ENCODE data around the gene AGXT2.

Gene AGXT2

GRCh38 chr5:34970552-34970951 is 77.2 kb downstream of the AGXT2 start:
- TF ChIP-seq, protein P1, sequence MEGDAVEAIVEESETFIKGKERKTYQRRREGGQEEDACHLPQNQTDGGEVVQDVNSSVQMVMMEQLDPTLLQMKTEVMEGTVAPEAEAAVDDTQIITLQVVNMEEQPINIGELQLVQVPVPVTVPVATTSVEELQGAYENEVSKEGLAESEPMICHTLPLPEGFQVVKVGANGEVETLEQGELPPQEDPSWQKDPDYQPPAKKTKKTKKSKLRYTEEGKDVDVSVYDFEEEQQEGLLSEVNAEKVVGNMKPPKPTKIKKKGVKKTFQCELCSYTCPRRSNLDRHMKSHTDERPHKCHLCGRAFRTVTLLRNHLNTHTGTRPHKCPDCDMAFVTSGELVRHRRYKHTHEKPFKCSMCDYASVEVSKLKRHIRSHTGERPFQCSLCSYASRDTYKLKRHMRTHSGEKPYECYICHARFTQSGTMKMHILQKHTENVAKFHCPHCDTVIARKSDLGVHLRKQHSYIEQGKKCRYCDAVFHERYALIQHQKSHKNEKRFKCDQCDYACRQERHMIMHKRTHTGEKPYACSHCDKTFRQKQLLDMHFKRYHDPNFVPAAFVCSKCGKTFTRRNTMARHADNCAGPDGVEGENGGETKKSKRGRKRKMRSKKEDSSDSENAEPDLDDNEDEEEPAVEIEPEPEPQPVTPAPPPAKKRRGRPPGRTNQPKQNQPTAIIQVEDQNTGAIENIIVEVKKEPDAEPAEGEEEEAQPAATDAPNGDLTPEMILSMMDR (IDR thresholded peaks at IDR 0.05; ENCODE audit: control insufficient read depth, extremely low read depth, insufficient read depth), result no peak
- DNase-seq (ENCODE audit: low read depth), result no peak
- H3K4me3 ChIP-seq (ENCODE audit: low read depth, low read length), result no peak overlapping the region

GRCh38 chr5:34968258-34968657 is 79.5 kb downstream of the AGXT2 start:
- H3K4me3 ChIP-seq (ENCODE audit: low read depth, low read length), result no peak overlapping the region
- DNase-seq (ENCODE audit: low read depth), result no peak
- TF ChIP-seq, protein P1 (IDR thresholded peaks at IDR 0.05; ENCODE audit: control insufficient read depth, extremely low read depth, insufficient read depth), result no peak

- DNase-seq (ENCODE audit: low read depth), result no peak
- H3K4me3 ChIP-seq (ENCODE audit: low read depth, low read length), result no peak overlapping the region
- TF ChIP-seq, protein P1 (IDR thresholded peaks at IDR 0.05; ENCODE audit: control insufficient read depth, extremely low read depth, insufficient read depth), result no peak
Measured at GRCh38 chr5:34967540-34967939, 80.2 kb downstream of the AGXT2 start.

GRCh38 chr5:34959323-34959722 is 88.4 kb downstream of the AGXT2 start:
- H3K4me3 ChIP-seq (ENCODE audit: low read depth, low read length), result no peak overlapping the region
- TF ChIP-seq, protein P1 (IDR thresholded peaks at IDR 0.05; ENCODE audit: control insufficient read depth, extremely low read depth, insufficient read depth), result no peak
- no peak for DNase-seq (ENCODE audit: low read depth)

DNA sequence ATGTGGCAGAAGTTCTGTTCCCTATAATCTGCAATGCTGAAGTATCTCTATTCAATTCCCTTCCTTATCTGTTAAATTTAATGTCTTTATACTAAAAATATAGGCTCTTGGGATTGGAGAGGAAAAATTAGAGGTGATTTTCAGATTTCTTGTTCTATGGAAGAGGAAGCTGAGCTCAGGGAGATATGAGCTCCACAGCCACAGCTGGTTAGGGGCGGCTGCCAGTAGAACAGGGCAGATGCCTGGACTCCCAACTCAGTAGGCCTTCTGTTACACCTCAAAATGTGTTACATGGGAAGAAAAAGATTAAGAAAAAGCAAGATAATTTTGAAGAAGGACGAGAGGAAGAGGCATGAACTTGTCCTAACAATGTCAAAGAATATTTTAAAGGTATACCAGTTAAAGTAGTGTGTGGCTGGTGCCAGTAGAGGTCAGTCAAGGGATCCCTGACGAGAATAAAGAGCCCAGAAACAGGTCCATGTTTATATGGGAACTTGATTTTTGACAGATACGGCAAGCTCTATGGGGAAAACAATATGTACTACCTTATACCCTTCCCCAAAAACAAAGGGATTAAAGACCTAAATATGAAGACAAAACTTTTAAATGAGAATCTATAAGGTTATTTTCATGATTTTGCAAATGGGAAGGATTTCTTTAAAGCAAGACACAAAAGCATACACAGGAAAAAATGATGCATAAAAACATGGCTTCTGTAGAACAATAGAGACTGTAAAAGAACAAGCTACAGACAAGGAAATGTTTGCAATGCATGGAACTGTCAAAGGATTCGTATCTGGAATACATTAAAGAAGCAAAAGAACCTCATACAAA is 89.7 kb downstream of the AGXT2 start:
- DNase-seq (ENCODE audit: low read depth), result peak; percentile 8
- no peak overlapping the region for H3K4me3 ChIP-seq (ENCODE audit: low read depth, low read length)
- TF ChIP-seq, protein P1 (IDR thresholded peaks at IDR 0.05; ENCODE audit: control insufficient read depth, extremely low read depth, insufficient read depth), result peak; percentile 61

DNA sequence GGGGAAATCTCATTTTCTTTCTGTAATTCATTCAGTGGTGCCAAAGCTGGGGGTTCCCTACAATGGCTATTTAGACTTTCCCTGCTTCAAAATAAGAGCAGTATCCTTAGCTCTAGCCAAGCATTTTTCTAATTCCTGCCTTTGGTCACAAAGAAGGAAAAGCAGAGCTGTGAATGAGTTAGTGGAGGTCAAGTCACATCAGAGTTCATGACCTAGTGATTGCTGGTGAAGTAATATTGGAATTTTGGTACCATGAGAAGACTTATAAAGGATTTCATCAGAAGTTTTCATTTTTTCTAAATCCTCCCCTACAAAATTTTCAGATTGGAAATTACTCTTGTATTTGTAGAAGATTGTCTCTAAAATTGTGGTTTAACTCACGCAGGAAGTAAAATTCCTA is 90.4 kb downstream of the AGXT2 start:
- H3K4me3 ChIP-seq (ENCODE audit: low read depth, low read length), result no peak overlapping the region
- no peak for DNase-seq (ENCODE audit: low read depth)
- TF ChIP-seq, protein P1 (IDR thresholded peaks at IDR 0.05; ENCODE audit: control insufficient read depth, extremely low read depth, insufficient read depth), result no peak

All from LNCaP clone FGC (cell line).